ENCODE results near the gene ITGA6.

Gene ITGA6

GRCh38 chr2:172416447-172417058, 10.8 kb upstream of the ITGA6 start:
- no peak for DNase-seq (ENCODE audit: low read depth, low spot score)

GRCh38 chr2:172420216-172420615, 7.2 kb upstream of the ITGA6 start:
- no peak for DNase-seq (ENCODE audit: low read depth, low spot score)

- DNase-seq (ENCODE audit: low read depth, low spot score): no peak
These were observed 4.2 kb upstream of the ITGA6 start for GRCh38 chr2:172423160-172423559.

GRCh38 chr2:172425336-172425735, 2.0 kb upstream of the ITGA6 start:
- no peak for DNase-seq (ENCODE audit: low read depth, low spot score)

GRCh38 chr2:172426635-172427255, 641 bp upstream of the ITGA6 start:
- DNase-seq (ENCODE audit: low read depth, low spot score): no peak

- DNase-seq (ENCODE audit: low read depth, low spot score): no peak
These were observed 825 bp downstream of the ITGA6 start for GRCh38 chr2:172427990-172428831.

GRCh38 chr2:172428832-172429210, 1.4 kb downstream of the ITGA6 start:
- DNase-seq (ENCODE audit: low read depth, low spot score): no peak

- DNase-seq (ENCODE audit: low read depth, low spot score): no peak
These were observed 2.0 kb downstream of the ITGA6 start for GRCh38 chr2:172429301-172429968.

- DNase-seq (ENCODE audit: low read depth, low spot score): no peak
These were observed 2.6 kb downstream of the ITGA6 start for GRCh38 chr2:172430027-172430426.

GRCh38 chr2:172430678-172431077, 3.3 kb downstream of the ITGA6 start:
- no peak for DNase-seq (ENCODE audit: low read depth, low spot score)

GRCh38 chr2:172431463-172431862, 4.1 kb downstream of the ITGA6 start:
- no peak for DNase-seq (ENCODE audit: low read depth, low spot score)

GRCh38 chr2:172431993-172432392, 4.6 kb downstream of the ITGA6 start:
- no peak for DNase-seq (ENCODE audit: low read depth, low spot score)

GRCh38 chr2:172433144-172433543, 5.8 kb downstream of the ITGA6 start:
- DNase-seq (ENCODE audit: low read depth, low spot score): no peak

GRCh38 chr2:172434821-172435605, 7.6 kb downstream of the ITGA6 start:
- no peak for DNase-seq (ENCODE audit: low read depth, low spot score)

GRCh38 chr2:172435606-172435911, 8.2 kb downstream of the ITGA6 start:
- DNase-seq (ENCODE audit: low read depth, low spot score): no peak

GRCh38 chr2:172436889-172437288, 9.5 kb downstream of the ITGA6 start:
- DNase-seq (ENCODE audit: low read depth, low spot score): no peak

- no peak for DNase-seq (ENCODE audit: low read depth, low spot score)
These were observed 10.3 kb downstream of the ITGA6 start for GRCh38 chr2:172437419-172438341.

GRCh38 chr2:172438741-172439508, 11.5 kb downstream of the ITGA6 start:
- no peak for DNase-seq (ENCODE audit: low read depth, low spot score)

GRCh38 chr2:172439509-172439860, 12.1 kb downstream of the ITGA6 start:
- DNase-seq (ENCODE audit: low read depth, low spot score): no peak

- no peak for DNase-seq (ENCODE audit: low read depth, low spot score)
These were observed 12.5 kb downstream of the ITGA6 start for GRCh38 chr2:172439911-172440310.
